G401.6 (cell line): ENCODE data around the gene KANK4.

Experiments used
- FAIRE-seq: peaks from 2 replicates; lab custom pipeline; 2012; peaks lifted over from hg19 to GRCh38; lab: Jason Lieb, UNC

The KANK4 gene

DNA sequence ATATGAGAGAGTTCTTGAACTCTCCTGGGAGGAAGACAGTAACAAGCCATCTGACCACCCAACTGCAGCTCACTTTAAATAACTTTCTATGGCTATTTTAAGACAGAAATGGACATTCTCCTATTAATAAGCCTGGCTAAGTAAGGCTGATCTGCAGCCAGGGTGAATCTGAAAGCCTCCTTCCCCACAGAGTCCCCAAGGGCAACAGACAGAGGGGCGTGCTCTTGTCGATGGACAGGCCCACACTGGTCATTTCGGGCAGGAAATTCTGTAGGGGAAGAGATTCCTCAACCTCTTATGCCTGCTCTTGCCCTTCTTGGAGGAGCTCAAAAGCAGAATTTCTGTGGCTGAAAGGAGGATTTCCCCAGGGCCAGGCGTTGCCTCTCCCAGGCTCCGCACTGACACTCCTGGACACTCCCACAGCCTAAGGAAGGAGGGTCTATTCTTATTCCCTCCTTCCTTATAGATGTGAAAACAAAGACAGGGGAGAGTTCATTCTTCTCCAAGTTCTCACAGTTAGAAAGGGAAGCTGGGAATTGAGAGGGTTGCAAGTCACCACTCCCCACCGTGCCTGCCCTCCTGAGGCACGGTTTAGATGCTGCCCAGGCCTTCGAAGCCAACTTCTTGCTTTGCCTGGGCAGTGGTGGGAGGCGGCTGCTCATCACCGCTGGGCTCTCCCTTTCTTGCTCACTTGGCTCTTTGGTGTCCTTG, 17.9 kb upstream of the KANK4 start:
- FAIRE-seq, result no peak

DNA sequence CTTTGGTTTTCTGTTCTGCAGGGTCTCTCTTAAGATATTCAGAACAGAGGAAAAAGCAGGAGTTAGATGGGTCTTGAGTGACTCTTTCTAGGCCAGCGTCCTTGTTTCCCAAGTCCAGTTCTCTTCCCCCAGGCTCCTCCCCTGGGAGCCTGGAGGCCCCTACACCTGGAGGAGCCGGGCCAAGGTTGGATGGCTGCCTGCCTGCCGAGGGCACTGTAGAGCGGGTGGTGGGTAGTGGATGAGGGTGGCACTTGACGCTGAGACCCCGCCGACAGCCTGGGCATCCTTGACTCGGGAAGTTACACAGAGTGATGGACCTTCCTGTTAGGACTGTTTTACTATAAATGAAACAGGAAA, 17.4 kb upstream of the KANK4 start:
- no peak for FAIRE-seq

GRCh38 chr1:62335656-62336055, 16.4 kb upstream of the KANK4 start:
- FAIRE-seq, result no peak

DNA sequence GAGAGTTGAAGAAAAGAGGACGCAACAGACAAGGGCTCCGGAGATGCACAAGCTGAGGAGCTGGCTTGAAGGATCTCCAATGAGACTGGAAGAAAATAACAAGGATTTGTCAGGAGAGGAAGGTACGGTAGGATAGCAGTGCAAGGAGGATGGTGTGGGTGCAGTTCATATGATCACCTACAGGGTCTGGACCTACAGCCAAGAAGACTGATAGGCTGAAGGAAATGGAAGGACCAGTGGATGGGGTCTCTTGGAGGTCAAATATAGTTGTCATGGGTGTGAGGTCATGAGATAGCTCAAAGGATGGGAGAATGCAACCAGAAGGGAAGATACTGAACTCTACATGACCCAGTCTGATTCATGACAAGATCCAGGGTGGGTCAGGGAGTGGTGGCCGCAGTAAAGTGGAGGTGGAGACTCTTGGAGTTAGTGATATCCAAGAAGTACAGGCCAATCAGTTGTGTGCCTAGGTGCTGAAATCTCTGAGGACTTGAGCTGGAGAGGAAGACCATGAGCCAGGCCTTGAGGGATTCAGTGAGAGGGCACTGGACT, 15.3 kb upstream of the KANK4 start:
- no peak for FAIRE-seq

DNA sequence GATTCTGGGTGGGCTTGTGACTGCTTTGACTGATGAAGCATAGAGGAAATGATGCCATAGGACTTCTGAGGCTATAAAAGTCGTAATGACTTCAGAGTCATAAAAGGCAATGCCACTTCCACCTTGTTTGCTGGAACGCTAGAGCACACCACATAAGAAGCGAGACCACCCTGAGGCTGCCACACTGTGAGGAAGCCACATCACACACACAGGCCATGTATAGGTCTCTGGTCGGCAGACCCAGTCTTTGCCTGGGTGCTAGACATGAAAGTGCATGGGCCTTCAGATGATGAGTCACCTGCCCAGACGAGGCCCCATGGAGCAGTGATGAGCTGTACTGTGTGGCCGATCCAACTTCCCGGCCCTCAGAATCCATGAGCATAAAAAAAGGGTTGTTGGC, 14.2 kb upstream of the KANK4 start:
- no peak for FAIRE-seq

- FAIRE-seq, result no peak
Observed at GRCh38 chr1:62327360-62328055, 8.3 kb upstream of the KANK4 start.

- FAIRE-seq, result no peak
Observed at GRCh38 chr1:62325681-62326080, 6.4 kb upstream of the KANK4 start.

GRCh38 chr1:62325081-62325480, 5.8 kb upstream of the KANK4 start:
- FAIRE-seq, result no peak

DNA sequence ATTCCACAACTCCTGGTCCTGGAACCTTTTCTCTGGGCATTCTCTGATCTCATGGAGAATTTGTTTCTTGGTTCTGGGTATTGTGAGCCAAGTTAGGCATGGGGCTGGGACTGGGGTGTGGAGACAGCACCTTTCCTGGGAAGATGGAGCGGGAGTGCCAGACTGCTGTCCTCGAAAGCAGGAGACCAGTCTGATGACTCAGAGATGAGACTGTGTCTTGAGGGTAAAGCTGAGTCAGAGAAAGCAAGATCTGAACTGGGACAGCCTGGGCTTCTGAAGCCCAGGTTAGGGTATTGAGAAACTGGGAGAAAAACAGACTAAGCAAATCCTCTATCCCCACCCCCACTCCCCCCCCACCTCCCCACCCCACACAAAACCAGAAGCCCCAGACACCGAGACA, 2.2 kb upstream of the KANK4 start:
- no peak for FAIRE-seq

- FAIRE-seq, result no peak
Observed at GRCh38 chr1:62318320-62318755, 896 bp downstream of the KANK4 start.

DNA sequence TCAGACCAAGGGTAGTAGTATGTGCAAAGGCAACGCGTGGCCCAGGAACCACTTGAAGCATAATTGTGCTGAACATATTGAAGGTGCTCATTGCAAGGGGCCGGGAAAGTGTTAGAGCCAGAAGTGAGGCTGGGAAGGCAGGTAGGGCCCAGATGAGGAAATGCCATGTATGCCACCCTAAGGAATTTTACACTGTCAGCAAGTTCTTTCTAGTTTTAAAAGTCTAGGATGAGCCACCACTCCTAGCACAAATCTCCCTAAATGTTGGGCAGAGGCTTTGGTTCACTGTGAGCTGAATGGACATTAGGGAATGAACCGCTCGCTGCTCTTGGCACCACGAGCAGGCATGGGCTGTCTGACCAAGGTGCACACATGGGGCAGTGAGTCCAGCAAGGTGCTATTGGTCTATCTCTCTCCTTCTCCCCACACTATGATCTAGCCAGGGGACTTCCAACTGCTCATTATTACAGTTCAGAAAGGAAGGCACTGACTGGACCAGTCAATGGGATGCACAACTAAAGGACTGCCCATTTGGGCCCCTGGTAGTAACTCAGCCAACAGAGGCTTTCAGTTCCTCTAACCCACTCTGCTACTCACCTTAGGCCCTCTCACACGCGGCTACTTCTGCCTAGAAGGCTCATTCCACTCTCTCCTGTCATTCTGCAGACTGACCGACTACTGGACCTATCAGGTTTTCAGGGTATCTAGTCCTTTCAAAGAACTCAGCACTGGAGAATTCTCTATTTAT, 2.0 kb downstream of the KANK4 start:
- FAIRE-seq, result no peak

- no peak for FAIRE-seq
Observed at GRCh38 chr1:62316135-62316534, 3.1 kb downstream of the KANK4 start.

- no peak for FAIRE-seq
Observed at GRCh38 chr1:62315387-62315786, 3.8 kb downstream of the KANK4 start.

DNA sequence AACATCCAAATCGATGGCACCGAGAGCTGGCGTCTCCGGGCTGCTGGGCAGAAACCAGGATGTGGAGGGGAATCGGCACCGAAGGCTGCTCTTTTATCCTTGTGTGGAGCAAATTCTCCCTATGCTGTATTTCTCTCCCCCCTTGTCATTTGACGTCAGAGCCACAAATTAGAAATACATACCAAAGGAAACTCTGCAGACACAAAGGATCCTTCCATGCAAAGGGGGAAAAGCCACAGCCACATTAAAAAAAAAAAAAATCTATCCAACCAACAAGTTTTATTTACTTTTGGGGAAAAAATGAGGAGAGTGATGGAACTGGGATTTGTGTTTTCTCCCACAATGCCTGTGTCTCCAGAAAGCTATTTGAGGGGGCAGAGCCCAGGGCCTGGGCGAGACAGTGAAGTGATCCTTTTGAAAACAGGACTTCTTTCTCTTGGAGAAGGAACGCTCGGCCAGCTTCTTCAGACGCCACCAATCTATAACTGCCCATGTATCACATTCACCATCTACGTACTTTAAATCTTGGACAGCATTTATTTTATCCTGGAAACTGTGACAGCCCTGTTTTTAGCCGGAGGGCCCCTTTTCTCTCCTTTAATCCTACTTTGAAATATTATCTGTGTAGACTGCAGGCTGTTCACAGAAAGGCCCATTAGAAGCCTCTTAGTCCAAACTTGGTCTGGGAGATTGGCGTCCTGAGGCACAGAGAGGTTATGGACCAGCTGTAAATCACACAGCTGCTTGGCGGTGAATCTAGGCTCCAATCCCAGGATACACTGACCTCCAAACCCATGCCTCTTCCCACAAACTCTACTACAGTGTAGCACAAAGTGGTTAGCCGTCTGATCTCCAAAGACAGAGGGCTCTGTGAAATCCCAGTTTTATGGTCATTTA, 4.5 kb downstream of the KANK4 start:
- FAIRE-seq, result no peak

GRCh38 chr1:62312698-62313097, 6.5 kb downstream of the KANK4 start:
- FAIRE-seq, result no peak

DNA sequence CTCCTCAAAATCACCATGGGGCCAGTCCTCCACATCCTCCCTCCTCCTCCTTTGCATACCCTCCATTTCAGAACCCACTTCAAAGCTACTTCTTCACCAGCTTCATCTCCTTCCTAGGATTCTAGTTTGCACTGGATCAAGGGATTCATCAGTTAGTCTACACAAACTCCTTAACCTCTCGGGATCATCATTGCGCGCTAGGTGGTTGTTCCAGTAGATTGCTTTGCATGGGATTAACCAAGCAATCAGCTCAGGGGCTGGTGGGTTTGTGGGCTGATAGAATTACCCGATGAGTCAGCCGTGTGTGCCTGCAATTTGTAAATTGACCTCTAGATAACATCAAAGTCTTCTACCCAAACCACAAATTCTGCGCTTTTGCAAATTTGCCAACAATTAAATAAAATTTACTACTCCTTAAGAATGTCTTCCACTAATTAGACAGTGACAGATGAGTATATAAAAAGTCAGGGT, 7.7 kb downstream of the KANK4 start:
- no peak for FAIRE-seq

- no peak for FAIRE-seq
Observed at GRCh38 chr1:62309906-62310305, 9.3 kb downstream of the KANK4 start.

DNA sequence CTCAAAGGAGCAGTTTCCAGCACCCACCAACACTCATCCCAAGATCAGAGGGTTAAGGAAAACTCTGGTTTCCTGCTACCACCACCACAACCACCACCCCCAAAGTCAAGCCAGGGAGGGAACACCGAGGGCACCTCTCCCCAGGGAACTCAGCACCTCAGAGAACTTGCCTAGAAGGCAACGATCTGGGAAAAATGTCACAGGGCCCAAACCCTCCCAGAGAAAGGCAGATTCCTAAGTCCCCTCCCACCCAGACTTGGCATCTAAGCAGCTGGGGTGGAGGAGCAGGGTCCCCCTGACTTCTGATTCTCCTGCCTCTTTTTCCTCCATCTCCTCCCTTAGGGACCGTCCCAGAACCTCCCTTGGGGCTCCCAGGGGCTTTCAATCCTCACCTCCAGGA, 10.6 kb downstream of the KANK4 start:
- FAIRE-seq, result no peak

GRCh38 chr1:62307895-62308492, 11.2 kb downstream of the KANK4 start:
- no peak for FAIRE-seq

GRCh38 chr1:62307446-62307845, 11.8 kb downstream of the KANK4 start:
- FAIRE-seq, result no peak

DNA sequence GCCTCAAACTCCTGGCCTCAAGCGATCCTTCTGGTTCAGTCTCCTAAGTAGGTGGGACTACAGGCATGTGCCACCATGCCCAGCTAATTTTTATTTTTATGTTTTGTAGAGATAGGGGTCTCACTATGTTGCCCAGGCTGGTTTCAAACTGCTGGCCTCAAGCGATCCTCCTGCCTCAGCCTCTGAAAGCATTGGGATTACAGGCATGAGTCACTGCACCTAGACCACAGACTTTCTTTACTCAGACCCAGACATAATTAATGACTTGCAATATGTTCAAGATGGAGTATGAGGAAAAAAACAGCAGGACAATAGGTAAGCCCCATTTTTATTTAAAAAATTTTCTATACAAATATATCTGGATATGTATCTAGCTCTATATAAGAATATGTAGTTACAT, 13.2 kb downstream of the KANK4 start:
- FAIRE-seq, result no peak

- FAIRE-seq, result no peak
Observed at GRCh38 chr1:62304975-62305374, 14.3 kb downstream of the KANK4 start.
